ENCODE measurements around the gene UBASH3B.

DNA sequence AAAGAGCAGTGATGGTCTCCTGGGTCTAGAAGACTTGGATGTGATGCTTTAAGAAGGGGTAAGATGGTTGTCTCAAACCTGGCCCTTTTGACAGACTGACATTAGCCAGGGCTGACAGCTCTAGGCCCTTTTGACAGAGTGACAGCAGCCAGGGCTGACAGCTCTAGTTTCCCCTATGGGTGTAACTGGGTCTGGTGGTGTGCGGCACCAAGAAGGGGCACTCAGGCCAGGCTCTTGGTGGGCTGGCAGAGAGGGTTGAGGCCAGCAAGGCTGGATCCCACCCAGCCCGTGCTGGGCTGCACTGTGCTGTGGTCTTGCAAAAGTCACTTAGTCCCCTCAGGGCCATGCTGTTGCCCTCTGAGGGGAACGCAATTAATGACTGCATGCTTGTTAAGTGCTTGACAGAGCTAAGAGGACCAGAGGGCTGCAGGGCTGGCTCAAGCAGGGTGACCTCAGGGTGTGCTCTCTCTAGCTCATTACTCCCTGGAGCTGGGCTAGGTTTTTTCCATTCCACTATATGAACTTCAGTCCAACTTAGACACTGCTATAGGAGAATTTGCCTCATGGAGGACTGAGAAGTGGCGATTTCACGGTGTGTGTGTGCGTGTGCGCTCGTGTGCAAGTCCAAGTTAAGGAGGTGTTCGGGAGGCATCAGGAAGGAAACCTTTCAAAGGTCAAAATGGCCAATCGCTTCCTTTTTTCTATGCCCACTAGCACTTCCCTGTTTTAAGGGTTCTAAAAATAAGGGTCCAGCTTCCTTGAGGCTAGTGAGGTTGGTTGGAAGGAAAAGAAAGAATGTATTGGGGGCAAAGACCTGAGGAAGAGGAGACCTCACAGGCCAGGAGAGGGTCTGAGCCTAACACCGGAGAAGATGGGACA is 4.4 kb downstream of the UBASH3B start:
- TF ChIP-seq RAD21 (IDR thresholded peaks at IDR 0.05; ENCODE audit: low read depth) (no peak), TCF12 (IDR thresholded peaks at IDR 0.05; ENCODE audit: low read depth) (no peak), EP300 (IDR thresholded peaks at IDR 0.05; ENCODE audit: borderline replicate concordance) (no peak), TAF1 (IDR thresholded peaks at IDR 0.05; ENCODE audit: low read depth) (no peak), ZBTB7A (IDR thresholded peaks at IDR 0.05; ENCODE audit: low read depth) (no peak)
